Measurements from ENCODE around the gene PPP2R2C.

- TF ChIP-seq POLR2A (conservative IDR thresholded peaks at IDR 0.05), result no peak
- TF ChIP-seq ZFP91 (CRISPR knock-in tag; IDR thresholded peaks at IDR 0.05), result no peak
Observed at GRCh38 chr4:6336166-6336565, 136.2 kb downstream of the PPP2R2C start.
